ENCODE results near the gene ZNF70.

ZNF70 gene

DNA sequence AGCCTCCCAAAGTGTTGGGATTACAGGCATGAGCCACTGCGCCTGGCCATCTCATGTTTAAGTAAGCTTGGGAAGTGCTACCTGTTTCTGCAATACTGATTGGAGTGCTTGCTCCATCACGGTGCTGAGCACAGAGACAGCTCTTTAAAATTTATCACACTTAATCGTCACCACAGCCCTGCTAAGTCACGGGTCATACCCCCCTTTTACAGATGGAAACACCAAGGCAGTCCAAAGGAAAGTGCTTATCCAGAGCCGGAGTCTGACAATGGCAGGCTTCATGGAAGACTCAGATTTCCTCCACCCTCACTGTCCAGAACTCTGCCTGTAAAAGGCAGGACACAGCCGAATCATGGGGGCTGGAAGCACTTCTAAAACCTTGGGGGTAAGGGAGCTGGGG lies 9.1 kb upstream of the ZNF70 start:
- TF ChIP-seq, protein P1, sequence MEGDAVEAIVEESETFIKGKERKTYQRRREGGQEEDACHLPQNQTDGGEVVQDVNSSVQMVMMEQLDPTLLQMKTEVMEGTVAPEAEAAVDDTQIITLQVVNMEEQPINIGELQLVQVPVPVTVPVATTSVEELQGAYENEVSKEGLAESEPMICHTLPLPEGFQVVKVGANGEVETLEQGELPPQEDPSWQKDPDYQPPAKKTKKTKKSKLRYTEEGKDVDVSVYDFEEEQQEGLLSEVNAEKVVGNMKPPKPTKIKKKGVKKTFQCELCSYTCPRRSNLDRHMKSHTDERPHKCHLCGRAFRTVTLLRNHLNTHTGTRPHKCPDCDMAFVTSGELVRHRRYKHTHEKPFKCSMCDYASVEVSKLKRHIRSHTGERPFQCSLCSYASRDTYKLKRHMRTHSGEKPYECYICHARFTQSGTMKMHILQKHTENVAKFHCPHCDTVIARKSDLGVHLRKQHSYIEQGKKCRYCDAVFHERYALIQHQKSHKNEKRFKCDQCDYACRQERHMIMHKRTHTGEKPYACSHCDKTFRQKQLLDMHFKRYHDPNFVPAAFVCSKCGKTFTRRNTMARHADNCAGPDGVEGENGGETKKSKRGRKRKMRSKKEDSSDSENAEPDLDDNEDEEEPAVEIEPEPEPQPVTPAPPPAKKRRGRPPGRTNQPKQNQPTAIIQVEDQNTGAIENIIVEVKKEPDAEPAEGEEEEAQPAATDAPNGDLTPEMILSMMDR (IDR thresholded peaks at IDR 0.05; ENCODE audit: borderline replicate concordance, control extremely low read depth, extremely low read depth, insufficient read depth, missing control alignments) = no peak
- DNase-seq (ENCODE audit: low spot score) = no peak
- in situ Hi-C loops (cut with MboI; ENCODE audit: low sequenced_read_pairs, unreplicated experiment) = no loop called here

DNA sequence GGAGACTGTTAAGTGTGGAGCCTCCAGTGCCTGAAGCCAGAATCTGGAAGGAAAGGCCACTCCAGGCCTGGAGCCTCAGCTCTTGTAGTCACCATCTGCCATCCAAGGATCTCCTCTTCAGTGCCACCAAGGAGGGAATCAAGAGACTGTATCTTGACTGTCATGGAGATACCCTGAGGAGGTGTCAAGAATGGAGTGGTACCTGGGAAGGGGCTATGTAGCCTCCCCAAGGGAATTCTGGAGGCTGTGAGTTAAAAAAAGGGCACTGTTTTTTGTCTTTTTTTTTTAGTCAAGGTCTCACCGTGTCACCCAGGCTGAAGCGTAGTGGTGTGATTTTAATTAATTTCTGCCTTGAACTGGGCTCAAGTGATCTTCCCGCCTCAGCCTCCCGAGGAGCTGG lies 8.7 kb upstream of the ZNF70 start:
- no peak for DNase-seq (ENCODE audit: low spot score)
- TF ChIP-seq, protein P1 (IDR thresholded peaks at IDR 0.05; ENCODE audit: borderline replicate concordance, control extremely low read depth, extremely low read depth, insufficient read depth, missing control alignments) = no peak
- in situ Hi-C loops (cut with MboI; ENCODE audit: low sequenced_read_pairs, unreplicated experiment) = no loop called here

DNA sequence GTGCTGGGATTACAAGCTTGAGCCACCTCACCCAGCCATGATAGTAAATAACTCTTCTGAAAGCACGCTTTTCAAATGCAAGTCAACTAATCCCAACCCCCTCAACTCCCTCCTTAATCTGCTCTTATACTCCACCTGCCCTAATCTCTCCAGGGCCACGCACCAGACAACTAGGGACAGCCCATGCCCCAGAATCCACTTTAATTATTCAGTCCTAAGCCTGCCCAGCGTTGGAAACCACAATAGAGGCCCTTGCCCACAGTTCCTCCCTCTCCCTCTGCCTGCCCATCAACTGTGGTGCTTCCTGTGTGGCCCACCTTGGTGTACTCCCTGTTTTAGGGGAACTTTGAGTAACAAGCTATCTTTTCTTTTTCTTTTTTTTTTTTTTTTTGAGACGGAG lies 6.0 kb upstream of the ZNF70 start:
- DNase-seq (ENCODE audit: low spot score) = no peak
- TF ChIP-seq, protein P1 (IDR thresholded peaks at IDR 0.05; ENCODE audit: borderline replicate concordance, control extremely low read depth, extremely low read depth, insufficient read depth, missing control alignments) = no peak
- in situ Hi-C loops (cut with MboI; ENCODE audit: low sequenced_read_pairs, unreplicated experiment) = no loop called here

DNA sequence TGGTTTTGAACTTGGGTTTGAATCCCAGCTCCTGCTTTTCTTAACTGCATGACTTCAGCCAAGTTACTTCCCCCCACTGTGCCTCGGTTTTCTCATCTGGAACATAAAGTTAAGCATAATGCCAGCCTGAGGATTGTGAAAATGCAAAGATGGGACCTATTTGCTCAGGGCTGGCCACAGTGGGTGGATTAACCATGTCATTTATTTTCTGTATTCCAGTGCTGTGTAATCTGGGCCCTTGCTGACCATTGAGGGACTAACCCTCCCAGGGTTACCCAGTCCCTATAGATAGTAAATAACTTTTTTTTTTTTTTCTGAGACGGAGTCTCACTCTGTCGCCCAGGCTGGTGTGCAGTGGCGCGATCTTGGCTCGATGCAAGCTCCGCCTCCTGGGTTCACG lies 4.8 kb upstream of the ZNF70 start:
- no peak for DNase-seq (ENCODE audit: low spot score)
- in situ Hi-C loops (cut with MboI; ENCODE audit: low sequenced_read_pairs, unreplicated experiment) = no loop called here
- TF ChIP-seq, protein P1 (IDR thresholded peaks at IDR 0.05; ENCODE audit: borderline replicate concordance, control extremely low read depth, extremely low read depth, insufficient read depth, missing control alignments) = no peak

DNA sequence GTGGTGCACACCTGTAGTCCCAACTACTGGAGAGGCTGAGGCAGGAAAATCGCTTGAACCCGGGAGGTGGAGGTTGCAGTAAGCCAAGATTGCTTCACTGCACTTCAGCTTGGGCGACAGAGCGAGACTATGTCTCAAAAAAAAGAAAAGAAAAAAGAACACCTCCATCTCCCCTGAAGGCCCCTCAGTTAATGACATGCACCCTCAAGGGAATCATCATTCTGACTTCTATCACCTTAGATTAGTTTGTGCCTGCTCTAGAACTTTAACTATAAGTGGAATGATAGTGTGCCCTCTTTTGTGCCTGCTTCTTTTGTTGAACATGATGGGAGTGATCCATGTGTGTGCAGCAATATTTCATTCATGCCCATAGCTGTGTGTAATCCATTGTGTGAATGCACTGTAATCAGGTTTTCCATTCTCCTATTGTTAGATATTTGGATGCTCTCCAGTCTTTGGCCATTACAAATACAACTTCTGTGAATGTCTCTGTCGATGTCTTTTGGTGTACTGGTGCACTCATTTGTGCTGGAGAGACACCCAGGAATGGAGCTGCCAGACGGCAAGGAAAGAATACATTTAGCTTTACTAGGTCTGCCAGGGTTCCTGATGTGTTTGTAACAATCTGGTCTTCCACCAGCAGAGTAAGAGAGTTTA lies 4.2 kb upstream of the ZNF70 start:
- TF ChIP-seq, protein P1 (IDR thresholded peaks at IDR 0.05; ENCODE audit: borderline replicate concordance, control extremely low read depth, extremely low read depth, insufficient read depth, missing control alignments) = no peak
- in situ Hi-C loops (cut with MboI; ENCODE audit: low sequenced_read_pairs, unreplicated experiment) = no loop called here
- DNase-seq (ENCODE audit: low spot score) = no peak

DNA sequence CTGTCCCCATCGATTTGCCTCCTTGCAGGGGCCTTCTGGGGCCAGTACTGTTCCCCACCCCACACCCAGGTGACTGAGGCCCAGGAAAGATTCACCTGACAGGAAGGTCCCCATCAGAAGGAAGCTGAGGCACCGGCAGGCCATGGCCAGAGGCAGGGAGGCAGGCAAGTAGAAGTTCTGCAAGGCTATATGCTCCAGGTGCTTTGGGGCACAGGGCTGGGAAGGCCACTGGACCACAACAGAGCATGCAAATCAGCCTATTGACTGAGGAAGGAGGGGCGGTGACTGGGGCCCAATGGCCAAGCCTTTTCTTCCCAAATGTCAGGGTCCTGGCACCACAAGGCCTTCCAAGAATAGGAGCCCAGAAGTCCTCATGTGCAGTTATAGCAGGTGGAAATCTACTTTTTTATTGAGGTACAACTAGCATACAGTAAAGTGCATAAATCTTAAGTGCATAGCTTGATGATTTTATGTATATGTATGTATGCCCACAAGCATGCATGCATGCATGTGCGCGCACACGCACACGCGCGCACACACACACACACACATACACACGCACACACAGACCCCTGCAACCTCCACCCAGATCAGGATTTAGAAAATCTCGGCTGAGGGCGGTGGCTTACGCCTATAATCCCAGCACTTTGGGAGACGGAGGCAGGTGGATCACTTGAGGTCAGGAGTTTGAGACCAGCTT lies 3.5 kb upstream of the ZNF70 start, which contains the start of gene VPREB3:
Gene VPREB3 (minus strand): TSS at position 206 of the 700 bp plus-strand sequence. CDS start 62 bp downstream, at position 144.
- DNase-seq (ENCODE audit: low spot score) = no peak

More for the DNA sequence above, 3.5 kb upstream of the ZNF70 start, which contains the start of gene VPREB3:
- in situ Hi-C loops (cut with MboI; ENCODE audit: low sequenced_read_pairs, unreplicated experiment) = no loop called here
- TF ChIP-seq, protein P1 (IDR thresholded peaks at IDR 0.05; ENCODE audit: borderline replicate concordance, control extremely low read depth, extremely low read depth, insufficient read depth, missing control alignments) = no peak

All from GM13976 (cell line).